HG03039 (cell line): ENCODE results near the gene EPS8L1.

Experiments used
- ATAC-seq: cut with Tn5 transposase; IDR thresholded peaks from one replicate; pipeline ENCODE4 v1.9.1; 2021; ENCODE audit warnings: mild to moderate bottlenecking, moderate library complexity; ENCODE audit not compliant: unreplicated experiment

Gene EPS8L1

DNA sequence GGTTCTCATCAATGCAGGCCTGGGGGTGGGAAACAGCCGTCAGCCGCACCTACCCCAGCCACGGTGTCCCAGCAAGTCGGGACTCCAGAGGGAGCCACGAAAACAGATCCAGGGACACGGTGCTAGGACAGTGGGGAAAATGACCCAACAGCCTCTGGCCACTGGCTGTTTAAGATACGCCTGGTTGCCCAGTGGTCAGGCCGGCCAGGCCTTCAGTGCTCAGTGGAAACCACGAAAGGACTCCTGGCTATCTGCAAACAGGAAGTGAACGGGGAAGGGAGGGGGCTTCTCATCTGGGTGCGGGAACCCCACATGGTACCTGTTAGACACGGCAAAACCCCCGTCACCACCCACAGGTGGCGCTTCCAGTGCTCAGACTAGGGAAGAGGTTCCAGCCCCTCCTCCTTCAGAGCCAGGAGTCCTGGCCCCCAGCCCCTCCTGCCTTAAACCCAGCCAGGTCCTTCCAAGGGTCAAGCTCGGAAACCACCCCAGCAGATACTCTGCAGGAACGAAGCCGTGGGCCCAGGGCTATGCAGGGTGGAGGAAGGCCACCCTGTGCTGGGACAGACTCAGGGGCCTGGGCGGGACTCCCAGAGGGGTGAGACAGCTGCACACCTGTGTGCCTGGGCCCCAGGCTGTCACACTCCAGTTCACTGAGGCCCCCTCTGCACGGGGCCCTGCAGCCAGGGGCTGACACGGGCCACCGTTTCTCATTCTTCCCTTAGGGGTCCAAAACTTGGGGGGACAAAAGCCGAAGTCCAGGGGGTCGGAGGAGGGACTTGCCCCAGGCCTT is 37.3 kb downstream of the EPS8L1 start:
- ATAC-seq, result no peak

DNA sequence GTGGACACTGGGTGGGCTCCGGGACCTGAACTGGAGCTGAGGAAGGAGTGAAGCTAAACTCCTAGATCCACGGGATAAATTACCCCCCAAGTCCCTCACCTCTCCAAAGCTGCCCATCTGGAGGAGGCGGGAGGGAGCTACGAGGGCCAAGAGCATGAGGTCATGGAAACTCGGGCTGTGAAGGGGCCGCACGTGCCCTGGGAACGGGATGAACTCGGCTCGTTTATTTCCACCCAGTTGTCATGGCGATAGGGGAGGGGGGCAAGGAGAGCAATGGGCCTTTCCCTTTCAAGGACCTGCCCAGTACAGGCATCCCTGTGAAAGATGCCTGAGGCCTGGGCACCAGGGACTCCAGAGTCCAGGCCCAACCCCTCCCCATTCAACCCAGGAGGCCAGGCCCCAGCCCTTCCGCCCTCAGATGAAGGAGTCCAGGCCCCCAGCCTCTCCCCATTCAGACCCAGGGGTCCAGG is 37.9 kb downstream of the EPS8L1 start:
- no peak for ATAC-seq

DNA sequence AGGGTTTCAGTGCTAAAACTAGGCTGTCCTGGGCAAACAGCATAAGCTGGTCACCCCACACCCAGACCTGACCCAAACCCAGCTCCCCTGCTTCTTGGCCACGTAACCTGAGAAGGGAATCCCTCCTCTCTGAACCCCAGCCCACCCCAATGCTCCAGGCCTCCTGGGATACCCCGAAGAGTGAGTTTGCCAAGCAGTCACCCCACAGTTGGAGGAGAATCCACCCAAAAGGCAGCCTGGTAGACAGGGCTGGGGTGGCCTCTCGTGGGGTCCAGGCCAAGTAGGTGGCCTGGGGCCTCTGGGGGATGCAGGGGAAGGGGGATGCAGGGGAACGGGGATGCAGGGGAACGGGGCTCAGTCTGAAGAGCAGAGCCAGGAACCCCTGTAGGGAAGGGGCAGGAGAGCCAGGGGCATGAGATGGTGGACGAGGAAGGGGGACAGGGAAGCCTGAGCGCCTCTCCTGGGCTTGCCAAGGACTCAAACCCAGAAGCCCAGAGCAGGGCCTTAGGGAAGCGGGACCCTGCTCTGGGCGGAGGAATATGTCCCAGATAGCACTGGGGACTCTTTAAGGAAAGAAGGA is 39.0 kb downstream of the EPS8L1 start:
- no peak for ATAC-seq

DNA sequence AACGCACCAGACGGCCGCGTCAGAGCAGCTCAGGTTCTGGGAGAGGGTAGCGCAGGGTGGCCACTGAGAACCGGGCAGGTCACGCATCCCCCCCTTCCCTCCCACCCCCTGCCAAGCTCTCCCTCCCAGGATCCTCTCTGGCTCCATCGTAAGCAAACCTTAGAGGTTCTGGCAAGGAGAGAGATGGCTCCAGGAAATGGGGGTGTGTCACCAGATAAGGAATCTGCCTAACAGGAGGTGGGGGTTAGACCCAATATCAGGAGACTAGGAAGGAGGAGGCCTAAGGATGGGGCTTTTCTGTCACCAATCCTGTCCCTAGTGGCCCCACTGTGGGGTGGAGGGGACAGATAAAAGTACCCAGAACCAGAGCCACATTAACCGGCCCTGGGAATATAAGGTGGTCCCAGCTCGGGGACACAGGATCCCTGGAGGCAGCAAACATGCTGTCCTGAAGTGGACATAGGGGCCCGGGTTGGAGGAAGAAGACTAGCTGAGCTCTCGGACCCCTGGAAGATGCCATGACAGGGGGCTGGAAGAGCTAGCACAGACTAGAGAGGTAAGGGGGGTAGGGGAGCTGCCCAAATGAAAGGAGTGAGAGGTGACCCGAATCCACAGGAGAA is 39.9 kb downstream of the EPS8L1 start:
- ATAC-seq, result no peak

- ATAC-seq, result no peak
Observed at GRCh38 chr19:55116232-55116858, 40.7 kb downstream of the EPS8L1 start.

GRCh38 chr19:55116859-55117662 is 41.4 kb downstream of the EPS8L1 start, which contains the start of gene PPP1R12C:
Gene PPP1R12C (minus strand): TSS chr19:55117637. CDS start chr19:55117543, 94 bp downstream.
- ATAC-seq, result peak; percentile 4

- peak; percentile 89 for ATAC-seq
Observed at GRCh38 chr19:55117663-55118391, 42.2 kb downstream of the EPS8L1 start.

- ATAC-seq, result no peak
Observed at GRCh38 chr19:55118401-55118991, 42.8 kb downstream of the EPS8L1 start.

GRCh38 chr19:55119053-55119452 is 43.4 kb downstream of the EPS8L1 start:
- no peak for ATAC-seq

- no peak for ATAC-seq
Observed at GRCh38 chr19:55131421-55131820, 55.8 kb downstream of the EPS8L1 start.

DNA sequence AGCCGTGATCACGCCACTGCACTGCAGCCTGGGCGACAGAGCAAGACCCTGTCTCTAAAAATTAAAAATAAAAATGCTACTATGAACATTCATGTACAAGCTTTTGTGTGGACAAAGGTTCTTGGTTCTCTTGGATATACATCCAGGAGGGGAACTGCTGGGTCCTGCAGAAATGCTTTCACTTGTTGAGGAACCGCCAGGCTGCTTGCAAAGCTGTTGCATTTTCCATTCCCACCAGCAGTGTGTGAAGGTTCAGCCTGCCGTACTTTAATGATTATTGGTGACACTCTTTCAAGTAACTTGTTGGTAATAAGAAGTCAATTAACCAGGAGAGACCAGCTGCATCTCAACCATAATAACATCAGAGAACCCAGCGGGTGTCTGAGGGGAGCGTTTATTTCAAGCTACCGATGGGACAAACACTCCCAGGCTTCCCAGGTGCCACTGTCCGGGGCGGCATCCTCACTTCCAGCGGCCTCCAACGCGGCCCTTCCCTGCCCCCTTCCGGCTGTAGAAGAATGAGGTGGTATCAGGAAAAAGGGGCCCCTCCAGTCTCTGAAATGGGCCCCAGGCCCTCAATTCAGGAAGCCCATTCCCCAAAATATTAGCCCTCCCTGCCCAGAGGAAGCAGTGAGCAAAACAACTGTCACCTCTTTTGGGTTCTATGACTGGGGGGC is 56.9 kb downstream of the EPS8L1 start:
- ATAC-seq, result no peak

DNA sequence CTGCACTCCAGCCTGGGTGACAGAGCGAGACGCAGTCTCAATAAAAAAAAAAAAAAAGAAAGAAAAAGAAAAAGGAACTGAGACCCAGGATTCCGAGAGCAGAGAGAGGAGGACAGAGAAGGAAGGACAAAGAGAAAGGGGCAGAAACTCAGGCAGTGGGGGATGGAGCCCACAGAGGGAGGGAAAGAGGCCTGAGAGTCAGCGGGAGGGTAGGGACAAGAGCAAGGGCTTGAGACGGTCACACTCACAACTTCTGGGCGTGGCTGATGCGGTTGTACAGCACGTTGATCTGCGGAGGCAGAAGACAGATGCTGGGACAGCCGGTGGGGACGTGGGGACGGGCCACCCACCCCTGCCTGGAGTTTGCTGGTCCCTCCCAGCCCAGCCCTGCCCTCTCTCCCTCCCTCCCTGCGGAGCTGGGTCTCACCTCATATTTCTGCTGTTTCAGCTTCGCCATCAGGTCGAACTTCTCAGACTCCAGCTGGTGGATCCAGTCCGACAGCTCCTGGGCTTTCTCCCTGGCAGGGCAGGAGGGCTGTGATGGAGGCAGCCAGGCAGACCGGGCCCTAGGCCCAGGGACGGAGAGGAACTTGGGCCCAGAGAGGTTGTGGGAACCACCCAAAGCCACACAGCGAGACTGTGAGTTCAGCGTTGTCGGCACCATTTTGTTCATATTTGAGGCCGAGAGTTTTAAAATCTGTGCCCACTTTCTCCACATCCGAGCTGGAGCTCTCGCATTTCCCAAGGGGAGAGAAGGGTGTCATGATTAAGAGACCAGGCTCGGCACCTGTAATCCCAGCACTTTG is 58.2 kb downstream of the EPS8L1 start:
- ATAC-seq, result no peak

DNA sequence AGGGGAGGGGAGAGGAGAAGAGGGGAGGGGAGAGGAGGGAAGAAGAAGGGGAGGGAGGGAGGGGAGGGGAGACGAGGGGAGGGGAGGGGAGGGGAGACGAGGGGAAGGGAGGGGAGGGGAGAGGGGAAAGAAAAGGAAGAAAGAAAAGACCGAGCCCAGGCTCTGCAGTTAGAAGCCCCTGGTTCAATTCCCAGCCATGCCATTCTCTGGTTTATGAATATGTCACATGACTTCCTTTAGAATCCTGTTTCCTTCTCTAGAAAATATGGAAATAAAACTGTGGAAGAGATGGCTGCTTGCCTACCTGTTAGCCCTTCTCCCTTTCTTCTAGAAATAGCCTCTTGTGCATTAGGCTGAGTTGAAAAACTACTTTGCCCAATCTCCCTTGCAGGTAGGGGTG is 59.1 kb downstream of the EPS8L1 start:
- ATAC-seq, result no peak

GRCh38 chr19:55136399-55137102 is 60.9 kb downstream of the EPS8L1 start:
- no peak for ATAC-seq
